Endothelial cell of umbilical vein (primary cell): Measurements from ENCODE around the gene SMNDC1.

Source experiments
- EZH2 ChIP-seq: IDR thresholded peaks from 2 replicates; pipeline ENCODE4 v1.6.1; 2012; ENCODE audit warnings: borderline replicate concordance, low read depth, mild to moderate bottlenecking, moderate library complexity, low read length, inconsistent platforms; ENCODE audit not compliant: severe bottlenecking
- FOS ChIP-seq: IDR thresholded peaks from 2 replicates; pipeline ENCODE4 v1.6.1; 2011; ENCODE audit warnings: mild to moderate bottlenecking, low read length, moderate library complexity, borderline replicate concordance; ENCODE audit not compliant: insufficient read depth
- GATA2 ChIP-seq: IDR thresholded peaks from 2 replicates; pipeline ENCODE4 v1.7.0; 2011; ENCODE audit warnings: low read depth, mild to moderate bottlenecking, moderate library complexity, mixed read lengths, low read length; ENCODE audit not compliant: insufficient read length, insufficient read depth
- JUN ChIP-seq: IDR thresholded peaks from 2 replicates; pipeline ENCODE4 v1.6.1; 2011; ENCODE audit warnings: borderline replicate concordance, low read depth; ENCODE audit not compliant: insufficient read length, insufficient read depth
- MYC ChIP-seq: IDR thresholded peaks from one replicate; pipeline ENCODE4 v1.6.1; 2011; ENCODE audit warnings: mild to moderate bottlenecking, low read depth, low read length
- POLR2A ChIP-seq: IDR thresholded peaks from 2 replicates; pipeline ENCODE4 v1.6.1; 2012; ENCODE audit warnings: low read depth, mild to moderate bottlenecking, control low read depth, low read length
- POLR2AphosphoS5 ChIP-seq: IDR thresholded peaks from 2 replicates; pipeline ENCODE4 v1.6.1; 2012; ENCODE audit warnings: low read depth, mild to moderate bottlenecking, control low read depth, low read length, moderate library complexity; ENCODE audit not compliant: insufficient read depth
- TF ChIP-seq, protein P1 (sequence below), 2 donors: IDR thresholded peaks; 1 replicate in 1 of 2; 2 replicates in 1 of 2; pipeline ENCODE4 v1.5.1; 2011; ENCODE audit warnings: low read length in 2 of 2, mild to moderate bottlenecking in 2 of 2, moderate library complexity in 2 of 2, control low read depth in 1 of 2, inconsistent platforms in 1 of 2, low read depth in 1 of 2; ENCODE audit not compliant: insufficient read depth in 1 of 2; ENCODE audit errors: extremely low read depth in 1 of 2
- TF ChIP-seq, protein P2 (sequence below): IDR thresholded peaks from 2 replicates; pipeline ENCODE4 v1.6.1; 2011; ENCODE audit not compliant: insufficient read depth, insufficient read length

DNA sequence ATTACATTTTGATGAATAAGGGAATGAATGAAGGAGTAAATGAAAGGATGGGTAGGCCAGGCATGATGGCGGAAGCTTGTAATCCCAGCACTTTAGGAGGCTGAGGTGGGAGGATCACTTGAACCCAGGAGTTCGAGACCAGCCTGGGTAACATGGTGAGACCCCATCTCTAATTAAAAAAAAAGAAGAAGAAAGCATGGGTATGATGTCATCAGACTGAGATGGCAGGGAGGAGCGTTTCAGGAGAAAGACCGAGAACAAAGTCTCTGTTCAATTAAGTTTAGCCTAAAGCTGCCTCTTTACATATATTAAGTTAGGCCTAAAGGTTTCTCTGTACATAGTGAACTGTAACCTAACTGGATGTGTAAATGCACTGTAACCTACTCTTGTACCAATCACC is 42.2 kb upstream of the SMNDC1 start:
- TF ChIP-seq EZH2: no peak
- TF ChIP-seq, protein P1, sequence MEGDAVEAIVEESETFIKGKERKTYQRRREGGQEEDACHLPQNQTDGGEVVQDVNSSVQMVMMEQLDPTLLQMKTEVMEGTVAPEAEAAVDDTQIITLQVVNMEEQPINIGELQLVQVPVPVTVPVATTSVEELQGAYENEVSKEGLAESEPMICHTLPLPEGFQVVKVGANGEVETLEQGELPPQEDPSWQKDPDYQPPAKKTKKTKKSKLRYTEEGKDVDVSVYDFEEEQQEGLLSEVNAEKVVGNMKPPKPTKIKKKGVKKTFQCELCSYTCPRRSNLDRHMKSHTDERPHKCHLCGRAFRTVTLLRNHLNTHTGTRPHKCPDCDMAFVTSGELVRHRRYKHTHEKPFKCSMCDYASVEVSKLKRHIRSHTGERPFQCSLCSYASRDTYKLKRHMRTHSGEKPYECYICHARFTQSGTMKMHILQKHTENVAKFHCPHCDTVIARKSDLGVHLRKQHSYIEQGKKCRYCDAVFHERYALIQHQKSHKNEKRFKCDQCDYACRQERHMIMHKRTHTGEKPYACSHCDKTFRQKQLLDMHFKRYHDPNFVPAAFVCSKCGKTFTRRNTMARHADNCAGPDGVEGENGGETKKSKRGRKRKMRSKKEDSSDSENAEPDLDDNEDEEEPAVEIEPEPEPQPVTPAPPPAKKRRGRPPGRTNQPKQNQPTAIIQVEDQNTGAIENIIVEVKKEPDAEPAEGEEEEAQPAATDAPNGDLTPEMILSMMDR (IDR thresholded peaks at IDR 0.05; ENCODE audit: extremely low read depth in 1 of 2, insufficient read depth in 1 of 2, low read depth in 1 of 2, low read length in 2 of 2): no peak
- TF ChIP-seq POLR2A: no peak
- TF ChIP-seq, protein P2, sequence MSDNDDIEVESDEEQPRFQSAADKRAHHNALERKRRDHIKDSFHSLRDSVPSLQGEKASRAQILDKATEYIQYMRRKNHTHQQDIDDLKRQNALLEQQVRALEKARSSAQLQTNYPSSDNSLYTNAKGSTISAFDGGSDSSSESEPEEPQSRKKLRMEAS: no peak
- TF ChIP-seq GATA2: no peak
- TF ChIP-seq JUN: no peak
- TF ChIP-seq FOS: no peak
- TF ChIP-seq MYC: no peak
- TF ChIP-seq POLR2AphosphoS5: no peak
